ENCODE results near the gene ARMC5. TPM values are rescaled to one million over a fixed set of nuclear protein-coding genes. Genes with fewer than 3 reads are reported as not detected.
"Not testable (repeated sequence)": the region's sequence is repeated elsewhere in the genome, so short reads cannot be mapped to it uniquely, and the experiment has no call there.

ARMC5 gene
- total and polyA plus RNA-seq, 2 experiments from 2014 or later: 7.0 to 11.2 TPM

DNA sequence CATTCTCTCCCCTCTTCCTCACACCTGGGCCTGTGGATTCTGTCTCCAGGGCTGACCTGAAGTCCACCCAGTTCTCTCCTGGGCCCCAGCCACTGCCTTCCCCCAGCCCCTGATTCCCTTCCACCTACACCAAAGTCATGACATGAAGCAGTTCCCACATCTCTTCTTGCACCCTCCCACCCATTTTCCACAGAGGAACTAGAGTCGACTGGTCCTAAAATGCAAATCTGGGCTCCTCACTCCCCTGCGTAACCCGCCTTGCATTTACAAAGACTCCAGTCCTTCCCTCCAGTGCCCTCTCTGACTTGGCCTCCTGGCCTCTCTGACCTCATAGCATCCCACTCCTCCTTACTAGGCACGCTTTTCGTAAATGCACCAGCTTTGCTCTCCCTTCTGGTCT, 45.9 kb upstream of the ARMC5 start:
- in situ Hi-C loops (cut with MboI): no loop called here
- no peak for TF ChIP-seq EZH2phosphoT487 (IDR thresholded peaks at IDR 0.05; ENCODE audit: insufficient read depth, low read depth)
- TF ChIP-seq EZH2 (IDR thresholded peaks at IDR 0.05; ENCODE audit: insufficient read depth, poor library complexity, severe bottlenecking): no peak
- H3K9me3 ChIP-seq (ENCODE audit: low read depth): no peaks in the 10 kb centered on the region

DNA sequence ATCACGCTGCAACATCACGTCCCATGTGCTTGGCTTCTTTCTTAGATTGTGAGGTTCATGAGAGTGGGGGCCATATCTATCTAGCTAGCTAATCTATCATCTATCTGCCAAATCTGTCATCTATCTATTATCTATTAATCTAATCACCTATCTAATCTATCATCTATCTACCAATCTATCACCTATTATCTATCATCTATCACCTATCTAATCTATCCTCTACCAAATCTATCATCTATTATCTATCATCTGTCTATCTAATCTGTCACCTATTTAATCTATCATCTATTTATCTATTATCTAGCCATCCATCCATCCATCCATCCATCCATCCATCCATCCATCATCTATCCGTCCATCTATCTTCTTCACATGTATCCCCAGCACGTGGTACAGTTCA, 45.4 kb upstream of the ARMC5 start:
- no peaks in the 10 kb centered on the region for H3K27me3 ChIP-seq (replicated peaks; ENCODE audit: insufficient read depth)
- 49 to 56% methylated on average over 4 of the region's 4 CpGs for WGBS, 2 experiments (ENCODE audit: low coverage in 1 of 2, low lambda C conversion rate in 2 of 2, missing lambda C conversion rate in 2 of 2)
- no peaks in the 10 kb centered on the region for H3K79me2 ChIP-seq (ENCODE audit: insufficient read depth)
- no peaks in the 10 kb centered on the region for H3K36me3 ChIP-seq (ENCODE audit: low read depth)
- no peaks in the 10 kb centered on the region for H3F3A ChIP-seq (ENCODE audit: insufficient read depth)
- no peak overlapping the region for H3K4me3 ChIP-seq
- H3K9me2 ChIP-seq (ENCODE audit: insufficient read depth): no peaks in the 10 kb centered on the region
- no peak for TF ChIP-seq EZH2phosphoT487 (IDR thresholded peaks at IDR 0.05; ENCODE audit: insufficient read depth, low read depth)
- TF ChIP-seq EZH2 (IDR thresholded peaks at IDR 0.05; ENCODE audit: insufficient read depth, poor library complexity, severe bottlenecking): no peak
- H3K27ac ChIP-seq: no peak overlapping the region
- no peak overlapping the region for H3K4me2 ChIP-seq (ENCODE audit: unreplicated experiment)
- no peaks in the 10 kb centered on the region for H3K9me3 ChIP-seq (ENCODE audit: low read depth)
- DNase-seq: no peak
- H3K9ac ChIP-seq: no peak overlapping the region
- H4K20me1 ChIP-seq (ENCODE audit: insufficient read depth): no peaks in the 10 kb centered on the region
- in situ Hi-C loops (cut with MboI): no loop called here
- 0 out of 2 replicates have a peak, but pooled peaks cover 4% of the 10 kb centered on the region for H3K4me1 ChIP-seq (ENCODE audit: insufficient read depth)
- H2AFZ ChIP-seq: no peak overlapping the region

More for the DNA sequence above, 45.9 kb upstream of the ARMC5 start:
- no peak overlapping the region for H3K27ac ChIP-seq
- 0 out of 2 replicates have a peak, but pooled peaks cover 4% of the 10 kb centered on the region for H3K4me1 ChIP-seq (ENCODE audit: insufficient read depth)
- H3F3A ChIP-seq (ENCODE audit: insufficient read depth): no peaks in the 10 kb centered on the region
- DNase-seq: no peak
- no peaks in the 10 kb centered on the region for H3K27me3 ChIP-seq (replicated peaks; ENCODE audit: insufficient read depth)
- no peak overlapping the region for H3K4me3 ChIP-seq
- H4K20me1 ChIP-seq (ENCODE audit: insufficient read depth): no peaks in the 10 kb centered on the region
- H3K79me2 ChIP-seq (ENCODE audit: insufficient read depth): no peaks in the 10 kb centered on the region
- H3K36me3 ChIP-seq (ENCODE audit: low read depth): no peaks in the 10 kb centered on the region
- no peak overlapping the region for H3K4me2 ChIP-seq (ENCODE audit: unreplicated experiment)
- 72 to 79% methylated on average over 5 of the region's 5 CpGs for WGBS, 2 experiments (ENCODE audit: low coverage in 1 of 2, low lambda C conversion rate in 2 of 2, missing lambda C conversion rate in 2 of 2)
- H2AFZ ChIP-seq: no peak overlapping the region
- no peaks in the 10 kb centered on the region for H3K9me2 ChIP-seq (ENCODE audit: insufficient read depth)
- H3K9ac ChIP-seq: no peak overlapping the region

DNA sequence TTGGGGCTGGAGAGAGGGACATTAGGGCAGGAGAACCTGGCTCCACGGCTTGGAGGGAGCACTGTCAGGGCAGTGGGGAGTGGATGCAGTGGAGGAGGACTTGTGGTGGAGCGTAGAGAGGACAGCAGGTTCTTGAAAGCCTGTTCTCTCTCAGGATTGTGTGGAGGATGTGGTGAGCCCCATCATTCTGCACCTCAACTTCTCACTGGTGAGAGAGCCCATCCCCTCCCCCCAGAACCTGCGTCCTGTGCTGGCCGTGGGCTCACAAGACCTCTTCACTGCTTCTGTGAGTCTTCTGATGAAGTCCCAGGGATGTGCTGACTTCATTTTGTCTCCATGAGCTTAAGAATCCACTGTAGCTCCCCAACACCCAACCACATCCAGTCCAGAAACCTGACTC, 44.6 kb upstream of the ARMC5 start:
- Histone ChIP-seq H4K20me1 (ENCODE audit: insufficient read depth) (no peaks in the 10 kb centered on the region), H3K9me3 (ENCODE audit: low read depth) (no peaks in the 10 kb centered on the region), H3K9me2 (ENCODE audit: insufficient read depth) (no peaks in the 10 kb centered on the region), H3K4me1 (ENCODE audit: insufficient read depth) (no peaks in the 10 kb centered on the region), H3K36me3 (ENCODE audit: low read depth) (no peaks in the 10 kb centered on the region), H3K79me2 (ENCODE audit: insufficient read depth) (no peaks in the 10 kb centered on the region), H3K4me3 (no peak overlapping the region), H3F3A (ENCODE audit: insufficient read depth) (no peaks in the 10 kb centered on the region), H2AFZ (no peak overlapping the region), H3K9ac (no peak overlapping the region), H3K4me2 (ENCODE audit: unreplicated experiment) (no peak overlapping the region), H3K27me3 (replicated peaks; ENCODE audit: insufficient read depth) (no peaks in the 10 kb centered on the region), H3K27ac (no peak overlapping the region)
- 9 to 13% methylated on average over 3 to 4 of the region's 4 CpGs for WGBS, 2 experiments (ENCODE audit: low coverage in 1 of 2, low lambda C conversion rate in 2 of 2, missing lambda C conversion rate in 2 of 2)
- in situ Hi-C loops (cut with MboI): no loop called here
- TF ChIP-seq EZH2 (IDR thresholded peaks at IDR 0.05; ENCODE audit: insufficient read depth, poor library complexity, severe bottlenecking) (no peak), EZH2phosphoT487 (IDR thresholded peaks at IDR 0.05; ENCODE audit: insufficient read depth, low read depth) (no peak)
- DNase-seq: no peak

DNA sequence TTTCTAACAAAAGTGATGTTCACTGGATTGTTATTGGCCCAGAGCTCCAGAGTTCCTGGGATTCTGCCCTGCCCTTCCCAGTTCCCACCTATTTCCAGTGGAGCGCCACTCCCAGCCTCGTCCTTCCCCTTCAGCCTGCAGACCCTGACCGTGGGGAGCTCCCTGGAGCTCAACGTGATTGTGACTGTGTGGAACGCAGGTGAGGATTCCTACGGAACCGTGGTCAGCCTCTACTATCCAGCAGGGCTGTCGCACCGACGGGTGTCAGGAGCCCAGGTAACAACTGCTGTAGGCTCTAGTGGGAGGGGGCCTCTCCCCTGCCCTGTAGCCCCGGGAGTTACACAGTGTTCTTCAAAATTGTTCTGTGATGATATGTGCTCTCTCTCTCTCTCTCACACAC, 42.9 kb upstream of the ARMC5 start:
- Histone ChIP-seq H3K36me3 (ENCODE audit: low read depth) (no peaks in the 10 kb centered on the region), H3K79me2 (ENCODE audit: insufficient read depth) (no peaks in the 10 kb centered on the region), H3K27ac (no peak overlapping the region), H4K20me1 (ENCODE audit: insufficient read depth) (no peaks in the 10 kb centered on the region), H3K9me3 (ENCODE audit: low read depth) (no peaks in the 10 kb centered on the region), H3F3A (ENCODE audit: insufficient read depth) (no peaks in the 10 kb centered on the region), H3K27me3 (replicated peaks; ENCODE audit: insufficient read depth) (no peaks in the 10 kb centered on the region), H2AFZ (no peak overlapping the region), H3K4me1 (ENCODE audit: insufficient read depth) (no peaks in the 10 kb centered on the region), H3K9ac (no peak overlapping the region), H3K4me2 (ENCODE audit: unreplicated experiment) (no peak overlapping the region), H3K4me3 (no peak overlapping the region), H3K9me2 (ENCODE audit: insufficient read depth) (no peaks in the 10 kb centered on the region)
- WGBS, 2 experiments (ENCODE audit: low coverage in 1 of 2, low lambda C conversion rate in 2 of 2, missing lambda C conversion rate in 2 of 2): 49 to 52% methylated on average over 10 to 11 of the region's 11 CpGs
- TF ChIP-seq EZH2phosphoT487 (IDR thresholded peaks at IDR 0.05; ENCODE audit: insufficient read depth, low read depth) (no peak), EZH2 (IDR thresholded peaks at IDR 0.05; ENCODE audit: insufficient read depth, poor library complexity, severe bottlenecking) (no peak)
- DNase-seq: no peak
- in situ Hi-C loops (cut with MboI): no loop called here

DNA sequence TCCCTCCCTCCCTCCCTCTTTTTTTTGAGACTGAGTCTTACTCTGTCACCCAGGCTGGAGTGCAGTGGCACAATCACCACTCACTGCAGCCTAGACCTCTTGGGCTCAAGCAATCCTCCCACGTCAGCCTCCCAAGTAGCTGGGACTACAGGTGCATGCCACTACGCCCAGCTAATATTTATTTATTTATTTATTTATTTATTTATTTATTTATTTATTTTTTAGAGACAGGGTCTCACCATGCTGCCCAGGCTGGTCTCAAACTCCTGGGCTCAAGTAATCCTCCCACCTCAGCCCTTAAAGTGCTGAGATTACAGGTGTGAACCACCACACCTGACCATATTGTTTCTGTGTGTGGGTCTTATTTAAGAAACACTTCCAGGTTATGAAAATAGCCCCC, 42.3 kb upstream of the ARMC5 start:
- H3F3A ChIP-seq (ENCODE audit: insufficient read depth); H3K9ac ChIP-seq; H3K9me3 ChIP-seq (ENCODE audit: low read depth); H4K20me1 ChIP-seq (ENCODE audit: insufficient read depth); H3K27me3 ChIP-seq (replicated peaks; ENCODE audit: insufficient read depth); DNase-seq; H3K36me3 ChIP-seq (ENCODE audit: low read depth); H3K4me1 ChIP-seq (ENCODE audit: insufficient read depth); H3K27ac ChIP-seq; H2AFZ ChIP-seq; H3K9me2 ChIP-seq (ENCODE audit: insufficient read depth); H3K79me2 ChIP-seq (ENCODE audit: insufficient read depth); in situ Hi-C loops (cut with MboI); H3K4me2 ChIP-seq (ENCODE audit: unreplicated experiment); H3K4me3 ChIP-seq: not testable (repeated sequence)
- WGBS, 2 experiments (ENCODE audit: low coverage in 1 of 2, low lambda C conversion rate in 2 of 2, missing lambda C conversion rate in 2 of 2): 39 to 41% methylated on average over 2 of the region's 2 CpGs
